COLO829 (cell line): ENCODE measurements around the gene SRSF6.
"Not testable (repeated sequence)": the region's sequence is repeated elsewhere in the genome, so short reads cannot be mapped to it uniquely, and the experiment has no call there.

Experiments used
- DNase-seq: peaks from one replicate; pipeline ENCODE4 v3.0.0; 2012; ENCODE audit warnings: low spot score

Gene SRSF6

DNA sequence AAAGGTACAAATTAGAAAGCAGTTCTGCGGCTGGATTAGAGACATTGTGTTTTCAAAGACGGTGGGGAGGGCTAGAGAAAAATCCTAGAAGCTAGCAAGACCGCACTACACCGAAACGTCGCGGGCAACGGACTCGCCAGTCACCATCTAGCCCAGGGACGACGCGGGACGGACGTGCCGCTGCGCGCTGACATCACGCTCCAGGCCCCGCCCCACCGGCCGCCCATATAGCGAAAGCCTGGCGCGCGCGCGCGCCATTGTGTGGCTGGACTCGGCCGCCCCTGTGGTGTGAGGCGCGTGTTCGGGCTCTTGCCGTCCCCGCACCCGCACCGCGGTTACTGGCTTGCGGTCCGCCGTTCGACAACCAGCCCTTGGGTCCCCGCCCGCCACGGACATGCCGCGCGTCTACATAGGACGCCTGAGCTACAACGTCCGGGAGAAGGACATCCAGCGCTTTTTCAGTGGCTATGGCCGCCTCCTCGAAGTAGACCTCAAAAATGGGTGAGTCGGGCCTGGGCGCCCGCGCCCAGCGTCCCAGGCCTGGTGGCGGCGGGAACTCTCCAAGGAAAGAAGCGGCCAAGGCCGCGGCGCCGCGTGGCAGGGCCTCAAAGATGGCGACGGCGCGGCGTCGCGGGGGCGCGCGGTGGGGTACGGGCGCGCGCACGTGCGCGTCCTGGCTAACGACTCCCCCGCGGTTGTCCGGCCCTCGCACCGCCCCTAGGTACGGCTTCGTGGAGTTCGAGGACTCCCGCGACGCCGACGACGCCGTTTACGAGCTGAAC is at the start of gene SRSF6:
Gene SRSF6 (plus strand): TSS at position 257 of the 782 bp plus-strand sequence. CDS start 138 bp downstream, at position 395.
- DNase-seq = peak; percentile 93

- DNase-seq = peak; percentile 53
These were observed 48.7 kb upstream of the SRSF6 start for GRCh38 chr20:43408848-43409576.

- DNase-seq = no peak
These were observed 48.2 kb upstream of the SRSF6 start for GRCh38 chr20:43409577-43409913.

GRCh38 chr20:43415661-43416430 is 41.9 kb upstream of the SRSF6 start:
- no peak for DNase-seq

DNA sequence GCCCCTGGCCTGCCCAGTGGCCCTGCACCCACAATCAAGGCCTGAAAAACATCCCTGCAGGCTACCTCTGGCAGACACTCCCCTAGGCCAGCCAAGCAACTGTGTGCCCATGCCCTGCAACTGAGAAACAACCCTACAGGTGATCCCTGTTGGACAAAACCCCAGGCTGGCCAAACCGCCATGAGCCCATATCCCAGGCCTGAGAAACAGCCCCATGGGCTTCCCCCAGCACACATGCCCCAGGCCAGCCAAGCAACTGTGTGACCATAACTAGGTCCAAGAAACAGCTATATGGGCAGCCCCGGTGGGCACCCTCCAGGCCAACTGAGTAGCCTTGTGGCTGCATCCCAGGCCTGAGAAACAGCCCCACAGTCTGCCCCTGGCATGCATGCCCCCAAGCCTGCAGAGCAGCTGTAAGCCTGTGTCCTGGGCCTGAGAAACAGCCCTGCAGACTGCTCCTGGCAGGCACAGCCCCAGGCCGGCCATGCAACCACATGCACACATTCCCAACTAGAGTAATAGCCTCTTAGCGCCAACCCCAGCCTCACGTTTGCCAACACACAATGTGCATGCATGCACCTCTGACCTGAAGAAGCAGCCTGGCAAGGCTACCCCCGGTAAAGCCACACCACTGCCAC is 41.0 kb upstream of the SRSF6 start:
- DNase-seq = no peak

DNA sequence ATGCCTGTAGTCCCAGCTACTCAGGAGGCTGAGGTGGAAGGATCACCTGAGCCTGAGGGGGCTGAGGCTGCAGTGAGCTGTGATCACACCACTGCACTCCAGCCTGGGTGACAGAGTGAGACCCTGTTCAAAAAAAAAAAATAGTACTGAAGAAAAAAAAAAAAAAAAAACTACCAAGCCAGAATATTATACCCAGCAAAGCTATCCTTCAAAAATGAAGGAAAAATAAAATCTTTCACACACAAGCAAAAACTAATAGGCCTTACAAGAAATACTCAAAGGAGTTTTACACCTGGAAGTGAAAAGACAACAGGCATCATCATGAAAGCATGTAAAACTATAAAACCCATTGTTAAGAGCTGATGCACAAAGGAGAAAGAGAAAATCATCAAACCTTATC is 37.5 kb upstream of the SRSF6 start:
- DNase-seq = no peak

DNA sequence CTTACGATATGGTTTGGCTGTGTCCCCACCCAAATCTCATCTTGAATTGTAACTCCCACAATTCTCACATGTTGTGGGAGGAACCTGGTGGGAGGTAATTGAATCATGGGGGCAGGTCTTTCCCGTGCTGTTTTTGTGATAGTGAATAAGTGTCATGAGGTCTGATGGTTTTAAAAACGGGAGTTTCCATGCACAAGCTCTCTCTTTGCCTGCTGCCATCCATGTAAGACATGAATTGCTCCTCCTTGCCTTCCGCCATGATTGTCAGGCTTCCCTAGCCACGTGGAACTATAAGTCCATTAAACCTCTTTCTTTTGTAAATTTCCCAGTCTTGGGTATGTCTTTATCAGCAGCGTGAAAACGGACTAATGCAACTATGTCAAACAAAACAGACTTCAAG is 36.8 kb upstream of the SRSF6 start:
- not testable (repeated sequence) for DNase-seq

GRCh38 chr20:43426172-43426571 is 31.5 kb upstream of the SRSF6 start:
- DNase-seq = no peak

DNA sequence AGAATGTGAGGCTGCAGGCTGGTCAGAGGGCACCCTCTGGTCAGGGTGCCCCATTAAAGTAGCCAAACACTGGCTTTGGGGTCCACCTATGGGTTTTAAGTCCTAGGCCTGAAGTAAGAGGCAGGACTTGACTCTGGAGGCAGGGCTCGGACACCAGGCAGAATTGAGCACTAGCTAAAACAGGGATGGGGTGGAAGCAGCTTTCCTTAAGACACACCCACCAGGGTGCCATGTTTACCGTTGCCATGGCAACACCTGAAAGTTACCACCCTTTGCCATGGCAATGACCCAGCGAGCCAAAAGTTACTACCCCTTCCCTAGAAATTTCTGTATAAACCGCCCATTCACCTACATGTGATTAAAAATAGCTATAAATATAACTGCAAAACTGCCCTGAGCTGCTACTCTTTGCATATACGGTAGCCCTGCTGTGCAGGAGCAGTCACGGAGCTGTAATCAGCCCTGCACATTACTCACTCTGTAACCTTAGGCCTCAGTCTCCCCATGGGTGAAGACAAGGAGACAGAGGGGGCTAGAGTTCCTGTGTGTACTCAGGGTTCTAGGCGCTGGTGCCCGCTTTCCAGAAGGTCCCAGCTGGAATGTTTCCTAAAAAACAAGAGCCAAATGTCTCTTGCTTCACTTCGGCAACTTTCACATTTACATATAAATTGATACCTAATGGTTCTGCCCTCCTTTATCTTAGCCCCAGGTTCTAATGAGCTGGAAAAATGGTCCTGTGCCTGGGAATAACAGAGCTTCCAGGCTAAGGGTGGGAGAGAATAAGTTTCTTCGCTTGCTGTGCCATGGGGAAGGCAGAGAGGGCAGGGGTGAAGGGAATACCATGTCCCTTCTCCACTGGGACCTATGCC is 27.2 kb upstream of the SRSF6 start:
- DNase-seq = no peak

- DNase-seq = no peak
These were observed 26.6 kb upstream of the SRSF6 start for GRCh38 chr20:43431134-43431519.

- no peak for DNase-seq
These were observed 25.2 kb upstream of the SRSF6 start for GRCh38 chr20:43432498-43432897.

- no peak for DNase-seq
These were observed 24.3 kb upstream of the SRSF6 start for GRCh38 chr20:43433250-43433854.

DNA sequence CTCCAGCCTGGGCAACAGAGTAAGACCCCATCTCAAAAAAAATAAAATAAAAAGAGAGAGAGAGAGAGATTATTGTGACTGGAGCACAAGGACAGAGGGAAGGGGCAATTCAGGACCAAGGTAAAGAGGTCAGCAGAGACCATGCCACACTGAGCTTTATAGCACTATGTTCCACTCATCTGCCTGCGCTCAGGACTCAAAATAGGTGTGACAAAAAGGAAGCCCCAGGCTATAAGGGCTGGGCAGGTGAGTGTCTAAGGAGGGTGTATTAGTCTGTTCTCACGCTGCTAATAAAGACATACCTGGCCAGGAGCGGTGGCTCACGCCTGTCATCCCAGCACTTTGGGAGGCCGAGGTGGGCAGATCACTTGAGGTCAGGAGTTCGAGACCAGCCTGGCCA is 23.1 kb upstream of the SRSF6 start:
- DNase-seq = no peak

DNA sequence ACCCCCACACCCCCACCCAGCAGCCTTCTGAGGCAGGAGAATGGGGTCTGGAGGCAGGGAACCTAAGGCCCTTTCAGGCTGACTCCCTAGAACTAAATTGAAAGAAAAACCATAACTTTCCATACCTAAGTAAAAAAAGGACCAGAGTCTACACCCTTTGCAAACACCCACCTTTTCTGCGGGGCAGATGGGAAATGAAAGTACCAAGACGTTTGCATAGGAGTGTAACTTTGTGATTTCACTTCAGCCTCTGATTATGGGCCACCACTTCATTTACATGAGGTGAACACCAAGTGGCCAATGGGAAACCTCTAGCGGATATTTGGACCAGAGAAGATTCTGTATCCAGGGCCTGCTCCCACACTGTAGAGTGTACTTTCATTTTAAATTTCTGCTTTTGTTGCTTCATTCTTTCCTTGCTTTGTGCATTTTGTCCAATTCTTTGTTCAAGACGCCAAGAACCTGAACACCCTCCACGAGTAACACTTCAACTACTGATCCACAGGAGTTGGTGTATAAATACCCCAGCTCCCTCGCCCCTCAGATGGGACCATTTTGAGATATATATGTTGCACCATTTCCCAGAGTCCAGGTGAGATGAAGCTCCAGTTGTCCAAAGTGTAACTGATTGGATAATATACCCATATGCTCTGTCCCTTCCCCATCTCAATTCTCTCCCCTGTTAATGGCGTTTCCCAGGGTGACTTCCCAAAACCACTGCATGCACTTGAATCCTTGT is 18.9 kb upstream of the SRSF6 start:
- DNase-seq = no peak

GRCh38 chr20:43440531-43440930 is 17.2 kb upstream of the SRSF6 start:
- no peak for DNase-seq

DNA sequence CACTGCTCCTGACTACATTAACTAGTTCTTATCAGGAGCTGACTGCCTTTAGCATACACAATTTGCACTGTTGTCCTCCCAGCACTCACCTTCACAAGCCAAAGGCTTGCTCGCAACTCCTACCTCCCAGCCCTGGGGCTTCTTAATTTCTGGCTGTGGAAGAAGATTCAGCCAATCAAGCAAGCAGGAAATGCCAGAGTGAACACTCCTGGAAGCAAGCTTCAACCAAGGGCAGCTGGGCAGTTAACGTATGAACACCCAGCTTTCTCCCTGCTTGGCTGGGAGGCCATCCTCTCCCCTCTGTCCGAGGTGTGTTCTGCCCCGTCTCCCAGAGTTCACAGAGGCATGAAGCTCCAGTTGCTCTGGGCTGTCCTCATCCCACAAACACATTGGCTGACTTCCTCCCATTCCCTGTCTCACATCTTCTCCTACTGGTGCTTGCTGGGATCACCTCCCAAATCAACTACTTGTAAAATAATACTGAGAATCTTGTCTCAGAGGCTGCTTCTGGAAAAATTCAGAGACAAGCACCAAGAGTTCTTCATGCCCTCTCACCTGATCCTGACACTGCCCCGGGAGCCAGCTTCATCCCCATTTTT is 15.3 kb upstream of the SRSF6 start:
- DNase-seq = no peak

GRCh38 chr20:43444107-43444506 is 13.6 kb upstream of the SRSF6 start:
- no peak for DNase-seq

DNA sequence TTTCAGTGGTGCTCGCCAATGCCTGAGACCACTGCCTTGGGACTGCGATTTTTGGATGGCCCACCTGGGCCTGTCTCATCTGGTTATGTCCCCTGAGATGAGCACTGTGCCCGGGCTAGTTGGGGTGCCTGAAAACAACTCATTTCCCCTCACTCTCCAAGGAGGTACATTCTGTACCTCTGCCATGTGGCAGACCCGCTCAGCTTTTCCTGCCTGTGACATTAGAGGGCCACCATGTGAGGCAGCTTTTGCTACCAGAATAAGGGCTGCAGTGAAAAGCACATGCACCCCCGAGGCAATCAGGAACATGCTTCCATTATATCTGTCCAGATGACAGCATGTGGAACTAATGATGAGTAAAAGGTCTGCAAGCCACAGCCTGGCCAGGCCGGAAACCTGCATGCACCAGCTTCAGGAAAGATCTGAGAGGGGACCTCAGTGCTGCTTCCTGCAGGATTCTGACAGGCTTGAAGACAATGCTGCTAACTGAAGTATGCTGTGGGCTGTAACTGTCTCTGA is 11.3 kb upstream of the SRSF6 start:
- no peak for DNase-seq

DNA sequence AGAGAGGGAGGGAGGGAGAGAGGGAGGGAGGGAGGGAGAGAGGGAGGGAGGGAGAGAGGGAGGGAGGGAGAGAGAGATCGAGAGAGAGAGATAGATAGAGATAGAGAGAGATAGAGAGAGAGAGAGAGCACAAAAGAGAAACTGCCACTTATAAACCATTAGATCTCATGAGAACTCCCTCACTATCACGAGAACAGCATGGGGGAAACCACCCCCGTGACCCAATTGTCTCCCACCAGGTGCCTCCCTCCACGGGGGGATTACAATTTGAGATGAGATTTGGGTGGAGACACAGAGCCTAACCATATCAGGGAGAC is 9.3 kb upstream of the SRSF6 start:
- not testable (repeated sequence) for DNase-seq
